ENCODE measurements around the gene NT5M.

Gene NT5M

DNA sequence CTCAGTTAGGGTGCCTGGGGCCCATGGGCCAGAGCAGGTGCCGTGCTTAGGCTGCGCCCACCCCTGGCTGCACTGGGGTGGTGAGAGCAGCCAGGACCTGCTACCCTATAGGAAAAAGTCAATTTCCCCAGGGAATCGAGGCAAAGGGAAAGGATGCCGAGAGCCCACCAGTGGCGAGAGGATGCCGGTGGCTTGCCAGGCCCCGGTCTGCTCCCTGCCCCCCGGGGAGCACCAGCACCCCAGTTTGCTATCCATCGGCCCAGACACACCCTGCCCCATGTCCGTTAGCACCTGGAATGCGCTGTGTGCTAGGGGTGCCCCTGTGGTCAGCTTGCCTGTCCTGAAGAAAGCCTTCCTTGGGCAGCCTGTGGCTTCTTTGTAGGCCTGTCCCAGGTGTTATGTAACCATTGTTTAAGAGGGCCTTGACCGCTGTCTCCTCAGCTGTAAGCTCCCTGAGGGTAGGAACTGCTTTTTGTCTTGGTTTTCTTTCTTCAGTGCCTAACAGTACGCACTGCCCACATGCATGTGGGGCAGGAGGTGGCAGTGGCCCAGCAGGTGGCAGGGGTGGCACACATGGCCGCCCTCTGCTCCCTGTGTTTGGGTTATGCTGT, 40.8 kb downstream of the NT5M start:
- DNase-seq, result peak; percentile 17

DNA sequence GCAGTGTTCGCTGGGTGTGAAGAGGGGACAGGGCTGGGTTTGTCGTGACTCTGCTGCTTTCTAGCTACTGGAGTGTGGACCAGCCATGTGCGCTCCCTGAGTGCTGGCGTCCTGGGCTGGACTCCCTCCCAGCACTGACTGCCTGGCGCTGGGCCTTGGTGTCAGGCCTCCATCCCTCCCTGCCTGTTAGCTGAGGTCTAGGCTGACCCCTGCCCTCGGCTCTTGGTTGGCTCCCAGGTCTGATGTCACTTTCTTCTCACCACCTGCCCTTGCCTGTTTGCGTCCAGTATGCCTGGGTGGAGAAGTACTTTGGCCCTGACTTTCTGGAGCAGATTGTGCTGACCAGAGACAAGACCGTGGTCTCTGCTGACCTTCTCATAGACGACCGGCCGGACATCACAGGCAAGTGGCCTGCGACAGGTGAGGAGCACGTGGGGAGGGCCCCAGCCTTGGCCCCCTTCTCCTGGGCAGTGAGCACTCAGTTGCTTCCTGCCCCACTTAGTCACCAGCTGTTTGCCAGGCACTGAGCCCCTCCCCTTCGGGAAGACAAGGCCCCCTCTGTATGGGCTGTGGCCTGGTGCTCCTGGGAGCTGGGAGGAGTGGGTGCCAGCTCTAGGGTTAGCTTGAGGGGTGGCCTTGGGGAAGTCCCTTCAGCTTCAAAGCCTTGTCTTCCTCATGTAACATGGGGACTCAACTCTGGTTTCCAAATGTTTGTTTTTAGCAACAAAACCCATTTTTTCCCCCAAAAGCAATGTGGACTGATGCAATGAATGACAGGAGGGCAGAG, 41.5 kb downstream of the NT5M start:
- DNase-seq, result peak; percentile 11

DNA sequence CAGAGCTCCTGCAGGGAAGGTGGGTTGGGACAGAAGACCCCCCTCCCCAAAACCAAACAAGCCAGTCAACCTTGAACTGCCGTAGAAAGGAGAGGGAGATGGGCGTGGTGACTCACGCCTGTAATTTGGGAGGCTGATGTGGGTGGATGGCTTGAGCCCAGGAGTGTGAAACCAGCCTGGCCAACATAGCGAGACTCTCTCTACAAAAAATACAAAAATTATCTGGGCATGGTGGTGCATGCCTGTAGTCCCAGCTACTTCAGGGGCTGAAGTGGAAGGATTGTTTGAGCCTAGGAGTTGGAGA, 42.1 kb downstream of the NT5M start:
- no peak for DNase-seq

DNA sequence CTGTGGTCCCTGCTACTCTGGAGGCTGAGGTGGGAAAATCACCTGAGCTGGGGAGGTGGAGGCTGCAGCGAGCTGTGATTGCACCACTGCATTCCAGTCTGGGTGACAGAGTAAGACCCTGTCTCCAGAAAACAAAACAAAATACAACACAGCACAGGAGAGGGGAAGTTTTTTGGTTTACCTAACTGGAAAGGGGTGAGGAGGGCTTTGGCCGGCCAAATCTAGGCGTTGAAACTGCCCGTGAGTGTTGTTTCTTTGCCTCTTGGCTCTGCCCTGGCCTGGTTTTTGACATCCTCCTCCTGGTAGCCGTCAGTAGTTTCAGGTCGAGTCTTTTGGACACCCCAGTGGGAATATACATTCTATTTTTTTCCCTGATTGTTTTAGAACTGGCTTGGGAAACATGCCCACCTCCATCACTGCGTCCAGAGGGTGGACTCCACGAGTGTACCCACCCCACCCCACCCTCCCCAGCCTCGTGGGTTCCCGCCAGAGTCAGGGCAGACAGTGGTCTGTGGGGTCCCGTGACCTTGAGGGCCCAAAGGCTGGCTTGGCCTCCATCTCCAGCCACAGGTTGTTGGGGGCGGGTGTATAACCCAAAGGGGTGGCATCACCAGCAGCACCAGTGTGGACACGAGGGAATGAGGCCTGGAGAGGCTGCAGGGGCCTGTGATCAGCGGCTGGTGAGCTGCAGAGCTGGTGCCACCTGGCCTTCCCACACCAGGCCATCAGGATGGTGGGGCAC, 42.7 kb downstream of the NT5M start:
- peak; percentile 13 for DNase-seq

DNA sequence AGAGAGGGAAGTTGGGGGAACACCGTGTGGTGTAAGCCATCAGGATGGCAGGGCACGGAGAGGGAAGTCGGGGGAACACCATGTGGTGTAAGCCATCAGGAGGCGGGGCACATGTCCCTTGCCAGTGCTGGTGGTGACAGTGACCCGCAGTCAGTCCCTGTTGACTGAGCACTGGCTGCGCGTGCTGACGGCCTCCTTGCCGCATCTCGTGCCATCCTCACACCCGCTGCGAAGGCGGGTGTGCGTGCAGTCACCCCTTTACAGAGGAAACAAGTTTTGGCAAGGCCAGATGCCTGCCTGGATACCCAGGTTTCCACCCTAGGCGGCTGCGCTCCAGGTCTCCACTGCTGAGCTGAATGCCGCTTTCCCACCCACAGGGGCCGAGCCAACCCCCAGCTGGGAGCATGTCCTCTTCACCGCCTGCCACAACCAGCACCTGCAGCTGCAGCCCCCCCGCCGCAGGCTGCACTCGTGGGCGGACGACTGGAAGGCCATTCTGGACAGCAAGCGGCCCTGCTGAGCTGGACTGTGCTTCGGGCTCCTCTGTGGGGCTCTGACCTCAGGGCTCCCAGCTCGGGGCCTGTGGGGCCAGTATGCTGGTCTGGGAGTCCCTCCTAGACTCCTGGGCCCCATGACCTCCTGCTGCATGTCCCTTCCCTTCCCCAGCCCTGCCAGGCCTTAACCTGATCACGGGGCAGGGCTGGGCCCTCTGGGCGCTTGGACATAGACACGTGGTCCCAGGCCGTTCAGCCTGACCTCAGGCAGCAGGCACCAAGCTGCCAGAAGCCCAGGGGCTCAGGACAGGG, 43.5 kb downstream of the NT5M start:
- no peak for DNase-seq

DNA sequence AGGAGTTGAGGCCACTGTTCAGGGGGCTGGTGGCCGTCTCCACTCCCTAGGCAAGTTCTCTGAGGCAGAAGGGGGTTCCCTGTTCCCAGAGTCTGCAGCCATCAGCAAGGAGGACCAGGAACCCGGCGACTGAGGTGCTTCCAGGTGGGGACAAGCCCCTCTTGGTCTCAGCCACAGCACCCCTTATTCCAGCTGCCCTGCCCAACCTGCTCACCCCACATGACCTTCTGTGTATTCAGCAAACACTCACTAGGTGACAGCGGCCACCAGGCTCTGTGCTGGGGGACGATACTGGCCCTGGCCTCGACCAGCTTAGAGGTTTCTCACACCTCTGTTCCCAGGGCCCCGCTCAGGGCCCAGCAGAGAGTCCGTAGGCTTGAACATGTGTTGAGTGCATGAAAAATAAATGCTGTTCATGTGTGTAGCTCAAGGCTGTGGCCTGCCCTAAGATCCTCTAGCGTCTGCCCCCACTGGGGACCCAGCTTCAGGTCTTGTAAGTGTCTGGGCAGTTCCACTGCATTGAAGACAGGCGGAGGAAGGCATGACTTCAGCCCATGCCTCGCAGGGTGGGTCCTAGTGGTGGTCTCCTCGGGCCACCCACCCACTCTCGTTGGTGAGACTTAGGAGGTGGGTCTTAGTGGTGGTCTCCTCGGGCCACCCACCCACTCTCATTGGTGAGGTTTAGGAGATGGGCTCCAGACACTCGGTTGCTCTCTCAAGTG, 44.2 kb downstream of the NT5M start:
- DNase-seq, result no peak

DNA sequence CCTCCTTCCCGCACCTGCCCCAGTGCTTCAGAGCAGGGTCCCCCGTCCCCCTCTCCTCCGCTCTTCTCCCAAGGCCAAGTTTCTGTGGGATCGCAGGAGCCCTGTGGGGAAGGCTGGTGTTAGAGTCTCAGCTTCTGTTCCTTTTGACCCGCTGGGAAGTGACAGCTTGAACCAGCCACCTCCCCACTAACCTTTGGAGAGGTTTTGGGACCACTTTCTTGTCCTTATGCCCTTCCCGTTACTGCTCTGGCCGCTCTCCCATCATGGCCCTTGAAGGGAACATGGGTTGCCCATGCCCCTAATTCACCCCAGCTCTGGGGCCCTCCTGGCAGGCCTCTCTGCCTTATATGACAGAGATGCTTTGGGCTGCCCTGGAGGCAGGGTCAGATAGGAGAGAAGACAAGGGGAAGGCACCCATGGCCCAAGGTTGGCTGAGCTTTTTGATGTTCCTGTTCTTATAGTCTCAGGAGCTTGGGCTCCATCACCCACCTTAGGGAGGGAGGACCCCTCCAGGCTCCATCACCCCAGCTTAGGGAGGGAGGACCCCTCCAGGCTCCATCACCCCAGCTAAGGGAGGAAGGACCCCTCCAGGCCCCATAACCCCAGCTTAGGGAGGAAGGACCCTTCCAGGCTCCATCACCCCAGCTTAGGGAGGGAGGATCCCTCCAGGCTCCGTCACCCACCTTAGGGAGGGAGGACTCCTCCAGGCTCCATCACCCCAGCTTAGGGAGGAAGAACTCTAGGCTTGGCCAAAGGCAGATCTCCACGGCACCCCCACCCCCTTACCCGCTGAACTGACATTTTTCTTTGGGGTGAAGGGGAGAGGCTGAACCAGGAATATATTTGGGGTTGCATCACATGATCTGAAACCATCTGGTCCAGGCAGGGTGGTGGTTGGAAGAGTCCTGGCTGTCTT, 45.0 kb downstream of the NT5M start:
- DNase-seq, result no peak

DNA sequence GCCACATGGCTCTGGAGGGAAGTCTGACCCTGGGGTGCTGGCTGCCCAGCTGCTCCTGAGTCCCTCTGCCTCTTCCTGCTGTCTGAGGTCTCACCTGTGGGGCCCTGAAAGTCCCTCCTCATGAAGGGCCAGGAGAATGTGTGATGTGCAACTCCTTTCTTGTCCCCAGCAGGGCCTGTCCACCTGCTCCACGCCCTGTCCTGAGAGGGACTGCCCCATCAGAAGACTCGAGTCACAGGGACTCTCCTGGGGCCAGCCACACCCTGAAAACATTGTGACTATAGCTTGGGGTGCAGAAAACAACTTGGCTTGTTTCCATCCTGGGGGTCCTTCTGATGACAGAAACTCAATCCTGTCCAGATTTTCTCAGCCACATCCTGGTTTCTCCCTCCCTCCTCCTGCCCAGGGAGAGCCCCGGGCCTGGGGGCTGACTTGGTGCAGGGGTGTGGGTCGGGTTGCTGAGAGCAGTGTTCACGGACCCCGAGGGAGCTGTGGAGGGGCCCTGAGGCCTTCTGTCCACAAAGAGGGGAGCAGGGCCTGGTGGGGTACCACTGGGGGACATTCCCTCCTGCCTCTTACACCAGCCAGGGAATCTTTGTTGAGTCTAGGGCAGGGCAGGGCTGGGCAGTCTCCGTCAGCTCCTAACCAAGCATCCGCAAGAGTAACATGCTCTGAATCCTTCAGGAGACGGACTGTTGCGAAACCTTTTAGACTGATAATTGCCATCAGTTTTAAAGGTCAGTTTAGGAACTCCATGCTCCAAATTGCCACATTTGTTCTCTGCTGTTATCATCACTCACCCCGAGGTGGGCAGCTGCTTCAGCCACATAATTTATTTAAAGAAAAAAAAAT, 45.9 kb downstream of the NT5M start:
- DNase-seq, result no peak

DNA sequence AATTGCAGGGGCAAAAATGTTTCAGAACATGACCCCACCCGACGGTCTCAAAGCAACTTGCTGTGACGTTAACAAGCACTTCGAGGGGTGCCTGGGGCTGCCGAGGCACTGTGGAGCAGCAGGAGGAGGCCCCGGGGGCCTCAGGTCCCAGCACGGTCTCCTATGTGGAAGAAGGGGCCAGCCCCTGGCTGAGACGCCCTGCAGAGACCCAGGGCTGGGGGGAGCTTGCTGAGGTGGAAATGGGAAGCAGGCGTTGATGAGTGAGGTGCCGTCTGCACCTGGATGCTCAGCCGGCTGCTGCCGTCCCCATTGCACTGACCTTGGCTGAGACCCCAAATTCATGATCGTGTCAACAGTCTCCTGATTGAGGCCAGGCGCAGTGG, 46.5 kb downstream of the NT5M start:
- no peak for DNase-seq

DNA sequence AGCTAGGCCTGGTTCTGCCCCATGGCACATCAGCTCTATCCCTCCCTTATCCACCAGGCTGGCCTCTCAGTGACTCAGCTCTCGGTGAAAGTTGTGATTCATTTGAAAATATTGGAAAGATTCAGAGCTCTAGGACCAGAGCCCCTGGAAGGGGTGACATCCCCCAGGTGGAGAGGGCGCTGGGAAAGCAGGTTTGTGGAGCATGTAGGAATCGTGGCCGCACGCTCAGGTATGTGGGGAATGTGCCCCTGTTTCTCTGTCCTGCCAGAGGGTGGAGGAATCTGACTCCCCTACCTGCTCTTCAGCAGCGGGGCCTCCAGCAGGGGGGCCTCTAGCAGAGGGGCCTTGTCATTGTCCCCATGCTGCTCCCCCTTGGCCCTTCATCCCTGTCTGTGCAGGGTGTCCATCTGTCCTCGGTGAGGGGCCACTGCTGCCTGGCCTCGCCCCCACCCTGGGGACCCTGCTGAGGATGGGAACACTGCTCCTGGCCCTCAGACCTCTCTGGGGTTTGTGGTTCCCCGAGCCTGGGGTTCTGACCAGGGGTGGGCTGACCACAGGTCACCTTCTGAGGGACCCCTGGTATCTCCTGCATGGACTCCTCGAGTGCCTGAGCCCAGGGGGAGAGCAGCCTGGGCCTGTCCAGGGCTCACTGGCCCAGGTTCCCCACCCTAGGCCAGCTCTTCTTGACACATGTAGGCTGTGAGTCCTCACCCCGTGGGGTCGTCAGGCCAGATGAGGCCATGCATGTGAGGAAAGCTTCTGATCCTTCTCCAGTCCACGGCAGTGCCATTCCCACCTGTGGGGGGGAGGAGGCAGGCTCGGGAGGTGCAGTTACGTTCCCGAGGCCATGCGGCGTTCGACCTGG, 47.5 kb downstream of the NT5M start:
- DNase-seq, result no peak

DNA sequence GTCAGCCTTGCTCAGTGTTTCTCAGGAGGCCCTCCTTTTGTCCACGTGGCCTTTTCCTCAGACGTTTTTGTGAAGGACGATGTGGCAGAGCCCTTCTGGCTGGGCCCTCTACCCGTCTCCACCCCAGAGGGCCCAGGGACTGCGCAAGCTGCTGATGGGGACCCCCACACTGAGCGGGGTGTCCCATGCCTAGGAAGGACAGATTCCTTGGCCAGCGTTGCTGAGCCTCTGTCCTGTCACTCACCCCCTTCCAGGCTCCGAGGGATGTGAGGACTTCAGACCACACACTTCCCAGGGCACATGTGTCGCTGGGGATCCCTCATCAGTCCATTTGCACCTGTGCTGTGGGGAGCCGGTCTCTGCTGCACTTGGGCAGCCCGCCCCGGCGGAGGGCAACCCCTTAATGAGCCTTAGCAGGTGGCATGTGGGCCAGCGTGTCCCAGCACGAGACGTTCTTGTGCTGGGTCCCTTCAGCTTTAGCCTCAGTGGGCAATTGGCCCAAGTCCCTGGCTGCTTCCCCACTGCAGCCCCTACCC, 48.3 kb downstream of the NT5M start:
- DNase-seq, result no peak

DNA sequence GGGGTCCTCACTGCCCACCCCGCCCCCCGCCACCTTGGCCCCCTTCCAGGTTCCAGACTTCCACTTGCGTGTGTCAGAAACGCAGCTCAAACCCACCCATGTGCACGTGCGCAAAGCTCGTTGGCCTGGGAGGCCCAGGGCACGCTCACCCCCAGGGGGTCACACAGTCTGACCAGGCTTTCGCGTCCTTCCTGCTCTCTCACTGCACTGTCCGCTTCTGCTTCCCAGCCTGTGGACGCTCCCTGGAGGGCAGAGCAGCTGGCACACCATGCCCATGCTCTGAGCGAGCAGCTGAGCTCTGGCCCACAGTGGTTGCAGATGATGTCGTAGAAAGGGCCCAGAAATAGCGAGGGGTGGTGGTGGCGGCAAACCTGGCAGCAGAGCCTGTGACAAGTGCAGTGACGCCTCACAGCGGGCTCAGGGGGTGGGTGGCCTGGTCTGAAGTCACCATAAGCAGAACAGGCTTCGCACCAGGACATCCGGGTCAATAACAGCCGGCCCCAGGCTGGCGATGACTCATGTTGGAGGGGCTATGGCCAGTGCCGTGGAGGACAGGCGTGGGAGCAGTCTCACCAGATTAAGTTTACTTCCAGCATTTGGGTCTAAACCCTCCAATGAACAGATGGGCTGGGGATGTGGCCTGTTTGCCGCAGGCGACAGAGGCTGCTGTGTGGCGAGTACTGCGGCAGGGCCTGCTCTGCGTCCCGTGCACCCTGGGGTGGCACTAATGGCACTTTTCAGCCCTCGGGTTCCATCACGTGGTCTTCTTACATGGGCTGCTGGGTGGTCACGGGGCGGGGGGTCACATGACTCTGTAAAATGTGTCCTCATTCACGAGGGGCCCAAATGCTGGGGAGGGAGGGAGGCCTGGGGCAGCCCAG, 49.0 kb downstream of the NT5M start:
- no peak for DNase-seq

DNA sequence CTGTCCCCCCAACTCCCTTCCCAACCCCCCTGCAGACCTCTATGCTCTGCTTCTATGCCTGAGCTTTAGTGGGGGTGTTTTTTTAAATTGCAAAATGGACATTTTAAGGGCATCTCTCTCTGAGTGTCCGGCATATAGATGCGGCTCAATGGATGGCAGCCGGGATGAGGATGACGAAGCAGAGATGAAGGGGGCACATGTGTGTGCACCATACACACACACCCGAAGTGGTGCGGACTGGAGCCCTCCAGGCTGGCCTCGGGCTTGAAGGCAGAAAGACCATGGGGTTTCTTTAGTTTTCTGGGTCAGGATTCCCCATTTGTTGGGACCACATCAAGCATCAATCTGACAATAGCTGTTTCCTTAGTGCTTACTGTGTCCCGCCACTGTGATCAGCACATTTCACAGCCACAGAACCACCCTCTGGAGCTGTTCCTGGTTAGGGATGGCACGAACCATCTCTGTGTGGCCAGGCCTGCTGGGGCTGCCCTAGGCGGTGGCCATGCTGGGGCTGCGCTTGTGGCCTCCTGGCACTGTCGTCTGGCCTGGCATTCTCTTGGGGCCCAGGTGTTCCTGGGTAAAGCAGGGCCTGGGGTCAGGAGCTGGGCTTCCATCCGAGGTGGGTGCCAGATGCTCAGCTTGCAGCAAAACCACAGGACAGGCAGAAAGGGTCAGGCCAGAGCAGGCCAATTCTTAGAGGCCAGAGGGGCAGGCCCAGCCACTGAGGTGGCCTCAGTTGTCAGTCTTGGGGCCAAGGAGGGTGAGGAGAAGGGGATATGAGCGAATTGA, 49.9 kb downstream of the NT5M start:
- DNase-seq, result no peak

DNA sequence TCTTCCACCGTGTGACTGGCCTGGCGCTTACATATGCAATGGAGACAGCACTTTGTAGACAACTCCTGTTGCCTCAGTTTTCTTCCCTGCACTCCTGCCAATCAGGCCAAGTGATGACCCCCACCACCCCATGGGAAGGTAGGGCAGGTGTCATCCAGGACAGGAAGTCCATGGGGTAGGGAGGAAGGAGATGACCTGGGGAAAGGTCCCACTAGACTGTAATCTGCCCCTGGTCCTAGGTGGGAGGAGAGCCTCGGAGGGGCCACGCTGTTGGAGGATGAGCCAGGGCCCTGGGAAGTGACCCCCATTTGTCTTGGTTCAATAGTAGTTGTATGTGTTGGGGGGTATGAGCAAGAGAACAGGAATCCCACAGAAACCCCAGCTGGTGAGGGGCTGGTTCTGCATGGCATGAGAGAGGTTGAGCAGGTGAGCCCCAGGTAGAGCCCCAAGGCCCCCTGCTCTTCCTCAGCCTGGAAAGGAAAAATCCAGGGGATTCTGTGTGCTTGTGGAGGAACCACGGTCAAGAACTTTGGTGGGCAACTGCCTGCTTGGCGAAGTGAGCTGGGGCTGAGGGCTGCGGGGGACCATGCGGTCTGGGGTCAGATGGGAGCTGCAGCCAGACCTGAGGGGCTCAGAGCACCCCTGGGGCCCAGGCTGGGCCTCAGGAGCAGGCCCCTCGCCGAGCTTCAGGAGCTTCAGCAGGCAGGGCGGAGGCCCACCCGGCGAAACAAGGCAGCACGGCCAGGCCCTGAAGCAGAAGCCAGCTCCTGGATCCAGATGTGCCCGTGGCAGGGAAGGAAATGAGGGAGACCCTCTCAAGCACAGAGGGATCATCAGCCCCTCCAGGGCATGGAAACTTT, 50.7 kb downstream of the NT5M start:
- DNase-seq, result no peak

DNA sequence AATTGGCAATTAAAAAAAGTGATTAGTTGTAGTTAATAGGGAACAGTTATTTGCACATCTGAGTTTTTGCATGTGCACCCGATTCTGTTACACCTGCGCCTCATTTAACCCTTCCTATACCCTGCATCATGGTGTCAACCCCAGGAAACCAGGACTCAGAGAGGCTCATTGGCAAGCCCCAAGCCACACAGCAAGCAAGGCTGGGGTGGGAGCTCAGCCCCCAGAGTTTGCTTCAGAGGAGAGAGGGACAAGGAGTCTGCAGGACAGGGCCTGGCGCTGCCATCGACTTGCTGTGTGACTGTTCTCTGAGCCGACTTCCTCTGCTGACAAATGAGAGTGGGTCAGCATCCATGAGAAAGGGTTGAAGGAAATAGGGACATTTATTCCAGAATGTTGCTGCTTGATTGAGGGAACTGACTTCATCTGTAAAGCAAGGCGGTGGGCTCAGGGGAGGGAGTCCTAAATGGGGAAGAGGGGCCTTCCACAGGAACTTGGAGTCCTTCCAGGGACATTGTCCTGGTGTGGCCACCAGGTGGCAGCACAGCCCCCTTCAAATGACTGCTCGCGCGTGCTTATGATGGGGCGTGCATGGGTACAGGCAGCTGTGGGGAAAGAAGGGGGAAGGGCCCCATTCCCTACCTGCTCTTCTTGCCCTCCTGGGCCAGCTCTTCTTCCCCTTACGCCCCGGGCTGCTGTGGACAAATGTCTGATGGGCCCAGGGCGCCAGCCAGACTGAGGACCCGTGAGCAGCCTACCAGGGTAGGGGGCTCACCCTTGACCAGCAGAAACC, 51.6 kb downstream of the NT5M start:
- DNase-seq, result peak; percentile 80

DNA sequence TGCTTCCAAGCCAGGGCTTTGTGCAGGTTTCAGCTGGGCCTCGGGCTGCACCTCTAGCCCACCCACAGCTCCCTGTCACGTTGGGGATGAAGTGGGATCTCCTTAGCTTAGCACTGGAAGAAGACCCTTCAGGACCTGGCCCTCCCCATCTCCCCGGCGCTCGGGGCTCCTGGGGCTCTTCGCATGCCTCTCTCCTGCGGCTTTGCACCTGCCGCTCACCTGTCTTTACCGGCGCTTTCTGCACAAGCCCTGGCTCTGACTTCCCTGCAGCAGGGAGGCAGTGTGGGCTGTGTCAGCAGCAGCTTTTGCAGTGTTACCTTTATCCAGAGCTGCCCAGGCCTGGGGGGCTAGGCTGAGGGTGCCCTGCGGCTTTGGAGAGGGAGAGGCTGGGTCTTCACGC, 52.3 kb downstream of the NT5M start:
- no peak for DNase-seq

Data from activated CD4-positive, CD25-positive, alpha-beta regulatory T cell treated with anti-CD3 and anti-CD28 coated beads, Interleukin-2, amount 50 U/mL, for 72 hours (primary cell).